ENCODE data around the gene PXMP2. TPM values are rescaled to one million over a fixed set of nuclear protein-coding genes. Genes with fewer than 3 reads are reported as not detected.
A peak's percentile ranks its signal among the peaks of the same experiment; 100 is the strongest.

The PXMP2 gene
- total and polyA plus RNA-seq, 12 donors: 17.7 to 75.6 (median 46.7) TPM

- Histone ChIP-seq H3K27me3 (no peaks in the 10 kb centered on the region), H3K4me1 (no peaks in the 10 kb centered on the region), H3K4me3 (no peak overlapping the region), H3K36me3 (peaks cover 0 to 87% (median 22%) of the 10 kb centered on the region in 9 donors), H3K9me3 (no peaks in the 10 kb centered on the region), H3K27ac (no peak overlapping the region)
- ATAC-seq (peak in 1 of 8 donors; percentile 10), DNase-seq (no peak)
- intact Hi-C loops (cut with DNase I): no loop called here
- no peak for TF ChIP-seq CTCF (IDR thresholded peaks at IDR 0.05)
- 94 to 95% methylated on average over 26 to 27 of the region's 27 CpGs for WGBS, 2 donors
Observed at GRCh38 chr12:132649226-132649945, 38.0 kb upstream of the PXMP2 start.

GRCh38 chr12:132651444-132652100, 35.8 kb upstream of the PXMP2 start:
- Histone ChIP-seq H3K4me1 (no peaks in the 10 kb centered on the region), H3K27ac (no peak overlapping the region), H3K9me3 (no peaks in the 10 kb centered on the region), H3K27me3 (no peaks in the 10 kb centered on the region), H3K36me3 (peaks cover 0 to 95% (median 31%) of the 10 kb centered on the region in 9 donors), H3K4me3 (no peak overlapping the region)
- WGBS, 2 donors: 81 to 85% methylated on average over 9 of the region's 9 CpGs
- no peak for DNase-seq
- intact Hi-C loops (cut with DNase I): no loop called here
- ATAC-seq: no peak
- TF ChIP-seq CTCF (IDR thresholded peaks at IDR 0.05): no peak

- Histone ChIP-seq H3K27ac (peak overlapping the region in 1 of 10 donors; percentile 51), H3K36me3 (peaks cover 0 to 95% (median 40%) of the 10 kb centered on the region in 9 donors), H3K4me3 (no peak overlapping the region), H3K4me1 (no peaks in the 10 kb centered on the region), H3K9me3 (no peaks in the 10 kb centered on the region), H3K27me3 (no peaks in the 10 kb centered on the region)
- WGBS, 2 donors: 87% methylated on average over 7 of the region's 7 CpGs
- TF ChIP-seq CTCF (IDR thresholded peaks at IDR 0.05): no peak
- no peak for DNase-seq
- intact Hi-C loops (cut with DNase I): no loop called here
- no peak for ATAC-seq
Observed at GRCh38 chr12:132653567-132654290, 33.7 kb upstream of the PXMP2 start.

GRCh38 chr12:132657004-132657727, 30.2 kb upstream of the PXMP2 start:
- no peak overlapping the region for H3K4me3 ChIP-seq
- intact Hi-C loops (cut with DNase I): no loop called here
- H3K9me3 ChIP-seq: no peaks in the 10 kb centered on the region
- TF ChIP-seq CTCF (IDR thresholded peaks at IDR 0.05): no peak
- ATAC-seq: no peak
- peaks cover 0 to 100% (median 48%) of the 10 kb centered on the region in 9 donors for H3K36me3 ChIP-seq
- no peaks in the 10 kb centered on the region for H3K27me3 ChIP-seq
- H3K4me1 ChIP-seq: no peaks in the 10 kb centered on the region
- no peak overlapping the region for H3K27ac ChIP-seq
- no peak for DNase-seq
- 96 to 98% methylated on average over 12 of the region's 12 CpGs for WGBS, 2 donors
